ENCODE measurements around the gene ADORA1.

GRCh38 chr1:203112475-203112874, 15.1 kb upstream of the ADORA1 start:
- TF ChIP-seq CTCF (IDR thresholded peaks at IDR 0.05; ENCODE audit: extremely low read depth in 1 of 2, insufficient read depth in 1 of 2, low read depth in 1 of 2, low read length in 2 of 2), result no peak
- no peak for TF ChIP-seq FOS (IDR thresholded peaks at IDR 0.05; ENCODE audit: borderline replicate concordance, insufficient read depth, low read length)
- TF ChIP-seq EZH2 (IDR thresholded peaks at IDR 0.05; ENCODE audit: borderline replicate concordance, low read depth, low read length, severe bottlenecking), result no peak
- TF ChIP-seq JUN (IDR thresholded peaks at IDR 0.05; ENCODE audit: borderline replicate concordance, insufficient read depth, insufficient read length, low read depth), result no peak
